GM12873 (cell line): ENCODE results near the gene HMCN2.

Source experiments
- TF ChIP-seq, protein P1 (sequence below): IDR thresholded peaks from 2 replicates; pipeline ENCODE4 v1.5.1; 2012; ENCODE audit warnings: low read depth, mild to moderate bottlenecking, moderate library complexity, low read length, control low read depth; ENCODE audit not compliant: insufficient read depth; ENCODE audit errors: missing control alignments

HMCN2 gene

DNA sequence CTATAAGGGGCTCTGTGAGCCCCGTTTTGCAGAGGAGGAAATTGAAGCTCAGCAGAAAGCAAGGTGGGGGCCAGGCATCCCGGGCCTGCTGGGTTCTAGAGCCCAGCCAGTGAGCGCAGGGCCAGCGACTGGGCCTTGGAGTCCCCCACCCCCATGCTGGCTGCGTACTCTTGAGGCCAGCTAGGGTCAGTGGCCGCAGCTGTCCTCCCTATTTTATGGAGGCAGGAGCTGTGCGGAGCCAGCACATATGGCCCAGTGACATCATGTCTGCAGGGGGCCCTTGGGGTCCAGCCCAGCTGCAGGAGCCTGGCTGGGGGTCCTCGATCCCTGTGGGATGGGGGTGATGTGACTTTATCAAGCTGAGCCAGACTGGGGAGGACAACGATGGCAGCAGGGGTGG is 71.3 kb downstream of the HMCN2 start:
- TF ChIP-seq, protein P1, sequence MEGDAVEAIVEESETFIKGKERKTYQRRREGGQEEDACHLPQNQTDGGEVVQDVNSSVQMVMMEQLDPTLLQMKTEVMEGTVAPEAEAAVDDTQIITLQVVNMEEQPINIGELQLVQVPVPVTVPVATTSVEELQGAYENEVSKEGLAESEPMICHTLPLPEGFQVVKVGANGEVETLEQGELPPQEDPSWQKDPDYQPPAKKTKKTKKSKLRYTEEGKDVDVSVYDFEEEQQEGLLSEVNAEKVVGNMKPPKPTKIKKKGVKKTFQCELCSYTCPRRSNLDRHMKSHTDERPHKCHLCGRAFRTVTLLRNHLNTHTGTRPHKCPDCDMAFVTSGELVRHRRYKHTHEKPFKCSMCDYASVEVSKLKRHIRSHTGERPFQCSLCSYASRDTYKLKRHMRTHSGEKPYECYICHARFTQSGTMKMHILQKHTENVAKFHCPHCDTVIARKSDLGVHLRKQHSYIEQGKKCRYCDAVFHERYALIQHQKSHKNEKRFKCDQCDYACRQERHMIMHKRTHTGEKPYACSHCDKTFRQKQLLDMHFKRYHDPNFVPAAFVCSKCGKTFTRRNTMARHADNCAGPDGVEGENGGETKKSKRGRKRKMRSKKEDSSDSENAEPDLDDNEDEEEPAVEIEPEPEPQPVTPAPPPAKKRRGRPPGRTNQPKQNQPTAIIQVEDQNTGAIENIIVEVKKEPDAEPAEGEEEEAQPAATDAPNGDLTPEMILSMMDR: no peak

GRCh38 chr9:130337318-130337717 is 71.8 kb downstream of the HMCN2 start:
- TF ChIP-seq, protein P1: no peak

GRCh38 chr9:130337784-130338380 is 72.3 kb downstream of the HMCN2 start:
- TF ChIP-seq, protein P1: no peak

DNA sequence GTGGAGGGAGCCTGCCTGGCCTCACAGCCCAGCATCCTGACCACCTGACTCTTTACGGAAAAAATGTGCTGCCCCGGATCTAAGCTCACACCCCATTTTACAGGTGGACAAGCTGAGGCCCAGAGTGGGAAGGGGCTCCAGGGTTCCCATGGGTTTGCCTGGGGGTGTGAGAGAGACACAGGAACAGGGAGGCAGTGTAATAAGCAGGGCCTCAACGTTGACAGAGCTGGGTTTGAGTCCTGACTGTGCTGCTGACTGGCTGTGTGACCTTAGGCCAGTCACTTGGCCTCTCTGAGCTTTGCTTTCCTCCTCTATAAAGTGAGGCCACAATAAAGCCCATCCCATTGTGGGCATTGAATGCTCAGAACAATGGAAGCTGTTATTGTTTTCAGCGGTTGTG is 73.7 kb downstream of the HMCN2 start:
- TF ChIP-seq, protein P1: no peak

DNA sequence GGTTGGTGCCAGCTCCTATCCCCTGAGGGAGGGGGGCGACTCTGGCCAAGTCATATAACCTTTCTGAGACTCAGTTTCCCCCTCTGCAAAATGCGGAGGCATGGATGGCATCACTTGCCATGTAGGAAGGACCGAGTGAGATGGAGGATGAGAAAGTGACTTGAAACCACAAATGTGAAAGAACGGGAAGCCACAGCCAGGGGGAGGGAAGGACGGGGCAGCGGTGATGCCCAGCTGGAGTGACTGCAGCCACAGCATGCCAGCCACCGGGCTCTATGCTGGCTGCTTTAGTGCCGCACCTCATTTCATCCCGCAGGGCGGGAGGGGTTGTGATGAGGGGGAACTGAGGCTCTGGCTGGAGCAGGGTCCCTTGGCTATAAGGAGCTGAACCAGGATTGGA is 74.5 kb downstream of the HMCN2 start:
- TF ChIP-seq, protein P1: no peak

GRCh38 chr9:130341128-130341527 is 75.6 kb downstream of the HMCN2 start:
- TF ChIP-seq, protein P1: no peak

DNA sequence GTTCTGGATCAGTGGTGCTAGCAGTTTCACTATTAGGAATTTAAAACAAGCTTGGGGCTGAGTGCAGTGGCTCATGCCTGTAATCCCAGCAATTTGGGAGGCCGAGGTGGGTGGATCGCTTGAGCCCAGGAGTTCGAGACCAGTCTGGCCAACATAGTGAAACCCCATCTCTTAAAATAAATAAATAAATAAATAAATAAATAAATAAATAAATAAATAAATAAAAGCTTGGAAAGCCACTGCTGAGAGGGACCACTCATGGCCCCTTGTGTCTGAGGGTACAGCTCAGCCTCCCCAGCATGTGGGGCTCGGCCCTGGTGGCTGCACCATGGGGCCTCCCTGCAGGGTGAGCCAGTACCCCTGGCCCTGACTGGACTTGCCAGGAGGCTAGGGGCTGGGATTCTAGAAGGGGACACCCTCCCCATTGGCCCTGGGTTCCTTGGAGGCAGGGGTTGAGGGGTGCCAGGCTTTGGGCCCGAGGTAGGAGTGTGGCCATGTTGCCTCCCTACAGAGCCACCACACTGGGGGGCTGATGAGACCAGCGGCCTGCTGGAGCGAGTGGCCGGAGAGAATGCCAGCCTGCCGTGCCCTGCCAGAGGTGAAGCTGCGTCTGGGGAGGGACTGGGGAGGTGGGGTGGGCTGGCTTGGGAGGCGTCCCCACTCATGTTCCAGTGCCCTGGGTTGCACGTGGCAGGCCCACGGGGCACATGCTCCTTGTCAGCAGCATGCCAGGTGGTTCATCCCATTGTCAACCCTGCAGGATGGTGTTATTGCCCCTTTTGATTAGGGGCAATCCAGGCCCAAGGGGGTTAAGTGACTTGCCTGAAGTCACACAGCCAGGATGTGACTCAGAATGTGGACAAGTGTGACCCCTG is 76.5 kb downstream of the HMCN2 start:
- TF ChIP-seq, protein P1: no peak
